ENCODE data around the gene ANKRD6. TPM values are rescaled to one million over a fixed set of nuclear protein-coding genes. Genes with fewer than 3 reads are reported as not detected.

The ANKRD6 gene
- total RNA-seq, 1 experiment from 2014 or later, result 5.6 TPM

DNA sequence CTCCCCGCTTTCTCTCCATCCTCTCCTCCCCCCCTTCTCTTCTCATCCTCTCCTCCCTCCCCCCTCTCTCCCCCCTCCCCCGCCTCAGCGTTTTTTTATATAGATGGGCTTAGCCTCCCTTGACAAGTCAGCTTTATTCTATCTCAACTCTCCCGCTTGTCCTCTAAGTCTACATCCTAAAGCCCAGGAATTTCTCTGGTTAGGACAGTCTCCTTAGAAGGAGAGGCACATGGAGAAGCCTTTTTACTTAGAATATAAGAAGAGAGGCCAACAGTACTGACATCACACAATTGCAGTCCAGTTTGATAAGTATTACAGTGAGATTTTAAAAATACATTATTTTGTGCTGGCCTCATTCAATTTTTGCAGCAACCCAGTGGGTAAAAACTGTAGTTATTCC lies 122.1 kb downstream of the ANKRD6 start:
- no peak for TF ChIP-seq EZH2 (IDR thresholded peaks at IDR 0.05; ENCODE audit: low read length, unreplicated experiment)
- TF ChIP-seq CTCF (conservative IDR thresholded peaks at IDR 0.05; ENCODE audit: low read depth, low read length), result no peak
- no peak for TF ChIP-seq EZH2phosphoT487 (IDR thresholded peaks at IDR 0.05; ENCODE audit: borderline replicate concordance, low read length)
- H3K27ac ChIP-seq (ENCODE audit: low read length), result no peak overlapping the region
- H3K4me2 ChIP-seq (ENCODE audit: low read length), result no peak overlapping the region
- BruUV-seq (replicated peaks), result no TSS peak
- H3K36me3 ChIP-seq (ENCODE audit: low read depth, low read length), result no peaks in the 10 kb centered on the region
- no peak overlapping the region for H3K4me3 ChIP-seq (ENCODE audit: low read length)
- no peaks in the 10 kb centered on the region for H3K4me1 ChIP-seq (ENCODE audit: insufficient read depth, low read length)
- no peaks in the 10 kb centered on the region for H3K27me3 ChIP-seq (ENCODE audit: low read length)
- no peaks in the 10 kb centered on the region for H3K79me2 ChIP-seq (ENCODE audit: low read length)
- no peaks in the 10 kb centered on the region for H3K9me3 ChIP-seq (ENCODE audit: low read length)
- H3K9ac ChIP-seq (ENCODE audit: low read length), result no peak overlapping the region
- no peaks in the 10 kb centered on the region for H3K9me2 ChIP-seq (replicated peaks; ENCODE audit: low read length)
- no peak overlapping the region for H2AFZ ChIP-seq (ENCODE audit: low read length)
- DNase-seq (no peak), ATAC-seq (no peak)
- no peaks in the 10 kb centered on the region for H3F3A ChIP-seq (ENCODE audit: low read length, unreplicated experiment)
- ChIA-PET POLR2A (ENCODE audit: unreplicated experiment) (no interaction called here), CTCF (no interaction called here)
- H4K20me1 ChIP-seq (ENCODE audit: low read length), result no peaks in the 10 kb centered on the region
- intact Hi-C loops (cut with micrococcal nuclease), result no loop called here

DNA sequence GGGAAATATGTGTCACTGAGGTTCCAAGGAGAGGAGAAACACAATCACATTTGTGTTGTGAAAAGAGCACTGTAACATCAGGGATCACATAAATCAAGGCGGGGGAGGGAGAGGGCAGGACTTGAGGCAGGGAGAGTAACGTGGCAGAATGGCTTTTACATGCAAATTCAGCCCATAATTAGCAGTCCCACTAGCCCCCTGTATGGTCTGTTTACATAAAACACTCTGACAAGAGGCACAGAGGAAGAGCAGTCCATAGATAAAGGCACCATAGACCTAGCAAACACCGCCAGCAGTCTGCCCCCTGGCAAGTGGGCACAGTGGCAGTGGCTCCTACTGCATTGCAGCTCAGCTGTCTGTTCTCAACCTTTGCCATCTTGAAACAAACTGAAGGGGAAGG lies 122.9 kb downstream of the ANKRD6 start:
- Histone ChIP-seq H3K4me3 (ENCODE audit: low read length) (no peak overlapping the region), H3K36me3 (ENCODE audit: low read depth, low read length) (no peaks in the 10 kb centered on the region), H4K20me1 (ENCODE audit: low read length) (no peaks in the 10 kb centered on the region), H3K9me3 (ENCODE audit: low read length) (no peaks in the 10 kb centered on the region), H3K27me3 (ENCODE audit: low read length) (no peaks in the 10 kb centered on the region), H3K9me2 (replicated peaks; ENCODE audit: low read length) (no peaks in the 10 kb centered on the region), H3K4me2 (ENCODE audit: low read length) (no peak overlapping the region), H3F3A (ENCODE audit: low read length, unreplicated experiment) (no peaks in the 10 kb centered on the region), H3K27ac (ENCODE audit: low read length) (no peak overlapping the region), H2AFZ (ENCODE audit: low read length) (no peak overlapping the region), H3K4me1 (ENCODE audit: insufficient read depth, low read length) (no peaks in the 10 kb centered on the region), H3K9ac (ENCODE audit: low read length) (no peak overlapping the region), H3K79me2 (ENCODE audit: low read length) (no peaks in the 10 kb centered on the region)
- CTCF ChIA-PET, result no interaction called here
- ATAC-seq (no peak), DNase-seq (no peak)
- intact Hi-C loops (cut with micrococcal nuclease), result no loop called here
- TF ChIP-seq EZH2 (IDR thresholded peaks at IDR 0.05; ENCODE audit: low read length, unreplicated experiment), result no peak
- no peak for TF ChIP-seq CTCF (conservative IDR thresholded peaks at IDR 0.05; ENCODE audit: low read depth, low read length)
- no peak for TF ChIP-seq EZH2phosphoT487 (IDR thresholded peaks at IDR 0.05; ENCODE audit: borderline replicate concordance, low read length)
- BruUV-seq (replicated peaks), result no TSS peak
- POLR2A ChIA-PET (ENCODE audit: unreplicated experiment), result no interaction called here

DNA sequence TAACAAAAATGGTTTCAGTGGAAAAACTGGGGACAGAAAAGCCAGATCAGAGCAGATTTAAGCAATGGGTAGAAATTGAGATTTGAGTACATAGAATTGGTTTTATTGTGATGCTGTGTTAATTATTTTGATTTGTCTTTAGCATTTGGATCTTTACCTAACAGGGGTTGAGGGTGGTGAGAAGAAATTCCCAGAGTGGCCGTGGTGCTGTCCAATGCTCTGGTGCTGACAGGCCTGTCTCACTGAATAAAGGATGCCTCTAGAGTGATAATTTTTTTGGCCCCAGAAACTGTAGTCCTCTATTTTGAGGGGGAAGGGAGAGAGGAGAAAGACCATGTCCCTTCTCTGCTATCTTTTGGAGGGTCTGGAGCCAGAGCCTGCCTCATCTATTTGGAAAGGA lies 126.5 kb downstream of the ANKRD6 start:
- ChIA-PET CTCF (no interaction called here), POLR2A (ENCODE audit: unreplicated experiment) (no interaction called here)
- Histone ChIP-seq H3K4me1 (ENCODE audit: insufficient read depth, low read length) (no peaks in the 10 kb centered on the region), H3K4me2 (ENCODE audit: low read length) (no peak overlapping the region), H3K79me2 (ENCODE audit: low read length) (no peaks in the 10 kb centered on the region), H3F3A (ENCODE audit: low read length, unreplicated experiment) (no peaks in the 10 kb centered on the region), H3K4me3 (ENCODE audit: low read length) (no peak overlapping the region), H3K9me3 (ENCODE audit: low read length) (no peaks in the 10 kb centered on the region), H3K27me3 (ENCODE audit: low read length) (no peaks in the 10 kb centered on the region), H3K9ac (ENCODE audit: low read length) (no peak overlapping the region), H3K9me2 (replicated peaks; ENCODE audit: low read length) (no peaks in the 10 kb centered on the region), H4K20me1 (ENCODE audit: low read length) (no peaks in the 10 kb centered on the region), H2AFZ (ENCODE audit: low read length) (no peak overlapping the region), H3K27ac (ENCODE audit: low read length) (no peak overlapping the region), H3K36me3 (ENCODE audit: low read depth, low read length) (no peaks in the 10 kb centered on the region)
- TF ChIP-seq EZH2 (IDR thresholded peaks at IDR 0.05; ENCODE audit: low read length, unreplicated experiment) (no peak), CTCF (conservative IDR thresholded peaks at IDR 0.05; ENCODE audit: low read depth, low read length) (no peak), EZH2phosphoT487 (IDR thresholded peaks at IDR 0.05; ENCODE audit: borderline replicate concordance, low read length) (no peak)
- intact Hi-C loops (cut with micrococcal nuclease), result no loop called here
- ATAC-seq, result no peak
- DNase-seq, result no peak
- BruUV-seq (replicated peaks), result no TSS peak

All from PC-3 (cell line).